DND-41 (cell line): ENCODE results near the gene ANGEL2.
"Not testable (repeated sequence)": the region's sequence is repeated elsewhere in the genome, so short reads cannot be mapped to it uniquely, and the experiment has no call there.

Experiments
- ATAC-seq: fragments of 200-7000 bp; cut with Tn5 transposase; 3 replicates; pipeline ENCODE4 v1.9.1; 2021; ENCODE audit warnings: low read depth; ENCODE audit not compliant: insufficient read depth
- DNase-seq: peaks from one replicate; pipeline ENCODE4 v3.0.0-alpha.2; 2020
- H2AFZ ChIP-seq: 2 replicates; pipeline ENCODE4 v1.6.0; 2012; ENCODE audit warnings: low read depth, low read length
- H3K27ac ChIP-seq: 2 replicates; pipeline ENCODE4 v1.5.1; 2012; ENCODE audit warnings: low read length, inconsistent platforms
- H3K27me3 ChIP-seq: fragments of 200-600 bp; sonication (generic); 2 replicates; pipeline ENCODE4 v1.6.0; 2012; ENCODE audit warnings: low read length, mild to moderate bottlenecking, inconsistent platforms; ENCODE audit not compliant: insufficient read depth, poor library complexity
- H3K36me3 ChIP-seq: 2 replicates; pipeline ENCODE4 v1.5.1; 2012; ENCODE audit warnings: low read length, inconsistent platforms; ENCODE audit not compliant: insufficient read depth
- H3K4me1 ChIP-seq: 2 replicates; pipeline ENCODE4 v1.5.1; 2012; ENCODE audit warnings: mild to moderate bottlenecking, low read length; ENCODE audit not compliant: insufficient read depth
- H3K4me2 ChIP-seq: 2 replicates; pipeline ENCODE4 v1.6.0; 2012; ENCODE audit warnings: mild to moderate bottlenecking, moderate library complexity, low read length, inconsistent platforms; ENCODE audit not compliant: insufficient read depth
- H3K4me3 ChIP-seq, 2 experiments: fragments of 200-600 bp in 1 of 2; shearing (Covaris generic) in 1 of 2; 2 replicates each; pipeline ENCODE4 v1.5.1; 2012 to 2016; ENCODE audit warnings: inconsistent platforms in 2 of 2, low read length in 2 of 2, mild to moderate bottlenecking in 2 of 2, low read depth in 1 of 2, moderate library complexity in 1 of 2
- H3K79me2 ChIP-seq: 2 replicates; pipeline ENCODE4 v1.6.0; 2012; ENCODE audit warnings: low read length, inconsistent platforms; ENCODE audit not compliant: insufficient read depth
- H3K9ac ChIP-seq: 2 replicates; pipeline ENCODE4 v1.6.0; 2012; ENCODE audit warnings: low read depth, mild to moderate bottlenecking, inconsistent platforms, low read length, moderate library complexity
- H3K9me3 ChIP-seq: 2 replicates; pipeline ENCODE4 v1.5.1; 2012; ENCODE audit warnings: low read length, moderate library complexity, mild to moderate bottlenecking, inconsistent platforms; ENCODE audit not compliant: insufficient read depth, severe bottlenecking
- H4K20me1 ChIP-seq: 2 replicates; pipeline ENCODE4 v1.6.0; 2012; ENCODE audit warnings: low read length; ENCODE audit not compliant: insufficient read depth
- EZH2 ChIP-seq: IDR thresholded peaks from 3 replicates; pipeline ENCODE4 v1.6.1; 2012; ENCODE audit warnings: borderline replicate concordance, low read depth, mild to moderate bottlenecking, moderate library complexity, low read length, inconsistent platforms; ENCODE audit not compliant: severe bottlenecking
- TF ChIP-seq, protein P1 (sequence below): IDR thresholded peaks from 2 replicates; pipeline ENCODE4 v1.5.1; 2012; ENCODE audit warnings: borderline replicate concordance, low read length, moderate library complexity, mild to moderate bottlenecking; ENCODE audit not compliant: poor library complexity, severe bottlenecking; ENCODE audit errors: extremely low read depth

The ANGEL2 gene

DNA sequence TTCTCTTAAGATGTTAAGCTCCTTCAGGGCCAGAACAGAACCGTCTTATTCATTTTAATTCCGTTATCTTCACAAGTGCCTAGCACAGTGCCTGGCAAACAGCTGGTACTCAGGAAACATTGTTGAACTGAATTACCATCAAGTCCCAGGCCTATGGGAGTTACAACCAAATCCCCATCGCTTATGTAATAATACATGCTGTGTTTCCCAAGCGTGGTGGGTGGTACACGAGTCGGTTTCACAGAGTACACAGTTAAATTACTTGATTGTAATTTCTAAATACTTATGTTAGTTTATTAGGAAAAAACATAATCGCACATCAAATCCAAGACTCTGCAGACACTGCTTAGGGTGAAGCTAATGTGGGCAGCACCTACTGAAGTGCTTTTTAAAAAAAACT is 1.0 kb downstream of the ANGEL2 start:
- Histone ChIP-seq H3K36me3 (peaks cover 24% of the 10 kb centered on the region; the same call in 1 of the 2 replicates), H3K79me2 (peaks cover 51% of the 10 kb centered on the region), H4K20me1 (no peaks in the 10 kb centered on the region), H3K9ac (peak overlapping the region; percentile 83), H3K4me2 (peak overlapping the region; percentile 84), H3K9me3 (no peaks in the 10 kb centered on the region), H3K27me3 (no peaks in the 10 kb centered on the region), H3K4me3 (peak overlapping the region; percentile 60 to 88; a peak in 3 of 4 replicates), H3K4me1 (peaks cover 27% of the 10 kb centered on the region), H3K27ac (peak overlapping the region; percentile 95), H2AFZ (peak overlapping the region; percentile 92)
- no peak for TF ChIP-seq EZH2
- TF ChIP-seq, protein P1, sequence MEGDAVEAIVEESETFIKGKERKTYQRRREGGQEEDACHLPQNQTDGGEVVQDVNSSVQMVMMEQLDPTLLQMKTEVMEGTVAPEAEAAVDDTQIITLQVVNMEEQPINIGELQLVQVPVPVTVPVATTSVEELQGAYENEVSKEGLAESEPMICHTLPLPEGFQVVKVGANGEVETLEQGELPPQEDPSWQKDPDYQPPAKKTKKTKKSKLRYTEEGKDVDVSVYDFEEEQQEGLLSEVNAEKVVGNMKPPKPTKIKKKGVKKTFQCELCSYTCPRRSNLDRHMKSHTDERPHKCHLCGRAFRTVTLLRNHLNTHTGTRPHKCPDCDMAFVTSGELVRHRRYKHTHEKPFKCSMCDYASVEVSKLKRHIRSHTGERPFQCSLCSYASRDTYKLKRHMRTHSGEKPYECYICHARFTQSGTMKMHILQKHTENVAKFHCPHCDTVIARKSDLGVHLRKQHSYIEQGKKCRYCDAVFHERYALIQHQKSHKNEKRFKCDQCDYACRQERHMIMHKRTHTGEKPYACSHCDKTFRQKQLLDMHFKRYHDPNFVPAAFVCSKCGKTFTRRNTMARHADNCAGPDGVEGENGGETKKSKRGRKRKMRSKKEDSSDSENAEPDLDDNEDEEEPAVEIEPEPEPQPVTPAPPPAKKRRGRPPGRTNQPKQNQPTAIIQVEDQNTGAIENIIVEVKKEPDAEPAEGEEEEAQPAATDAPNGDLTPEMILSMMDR, result no peak
- DNase-seq (no peak), ATAC-seq (no peak)

DNA sequence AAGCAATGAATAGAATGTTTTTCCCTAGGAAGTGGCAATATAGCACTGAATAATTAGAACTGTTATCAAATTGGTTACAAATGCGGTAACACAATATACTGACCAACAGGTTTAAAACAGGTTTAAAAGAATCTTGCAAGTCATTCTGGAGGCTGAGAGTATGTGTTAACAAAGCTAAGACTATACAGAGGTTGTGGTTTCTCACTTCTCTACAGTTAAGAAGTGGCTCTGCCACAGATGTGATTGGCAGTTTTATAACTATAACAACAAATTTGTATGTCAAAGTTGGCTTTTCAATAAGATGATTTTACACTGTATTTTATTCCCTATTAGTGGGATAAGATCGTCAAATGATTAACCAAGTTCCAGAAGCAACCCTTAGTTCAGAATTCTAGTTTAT is 7.1 kb downstream of the ANGEL2 start:
- ATAC-seq (peak; percentile 66; the same call in 1 of the 3 replicates), DNase-seq (no peak)
- no peaks in the 10 kb centered on the region for H3K27me3 ChIP-seq
- no peak overlapping the region for H3K4me3 ChIP-seq
- H3K27ac ChIP-seq, result no peak overlapping the region
- no peak overlapping the region for H3K4me2 ChIP-seq
- H2AFZ ChIP-seq, result no peak overlapping the region
- no peak for TF ChIP-seq EZH2
- TF ChIP-seq, protein P1, result no peak
- peaks cover 76% of the 10 kb centered on the region for H3K36me3 ChIP-seq
- H3K9ac ChIP-seq, result no peak overlapping the region
- H3K79me2 ChIP-seq, result peaks cover 41% of the 10 kb centered on the region
- H3K9me3 ChIP-seq, result no peaks in the 10 kb centered on the region
- H3K4me1 ChIP-seq, result peaks cover 7% of the 10 kb centered on the region
- no peaks in the 10 kb centered on the region for H4K20me1 ChIP-seq

DNA sequence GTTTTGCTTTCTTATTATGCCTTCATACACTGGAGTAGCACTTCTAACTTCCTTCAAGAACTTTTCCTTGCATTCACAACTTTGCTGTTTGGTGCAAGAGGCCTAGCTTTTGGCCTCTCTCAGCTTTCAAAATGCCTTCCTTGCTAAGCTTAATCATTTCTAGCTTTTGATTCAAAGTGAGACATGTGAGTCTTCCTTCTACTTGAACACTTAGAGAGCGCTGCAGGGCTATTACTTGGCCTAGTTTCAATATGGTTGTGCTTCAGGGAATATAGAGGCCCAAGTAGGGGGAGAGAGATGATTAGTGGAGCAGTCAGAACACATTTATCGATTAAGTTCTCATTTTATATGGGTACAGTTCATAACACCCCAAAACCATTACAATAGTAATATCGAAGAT is 12.4 kb downstream of the ANGEL2 start:
- Histone ChIP-seq H2AFZ (no peak overlapping the region), H3K9ac (no peak overlapping the region), H3K4me1 (no peaks in the 10 kb centered on the region), H4K20me1 (no peaks in the 10 kb centered on the region), H3K27ac (no peak overlapping the region), H3K4me3 (no peak overlapping the region), H3K27me3 (no peaks in the 10 kb centered on the region), H3K36me3 (peaks cover 62% of the 10 kb centered on the region), H3K4me2 (no peak overlapping the region), H3K9me3 (no peaks in the 10 kb centered on the region), H3K79me2 (no peaks in the 10 kb centered on the region)
- DNase-seq (no peak), ATAC-seq (no peak)
- no peak for TF ChIP-seq EZH2
- TF ChIP-seq, protein P1, result no peak

DNA sequence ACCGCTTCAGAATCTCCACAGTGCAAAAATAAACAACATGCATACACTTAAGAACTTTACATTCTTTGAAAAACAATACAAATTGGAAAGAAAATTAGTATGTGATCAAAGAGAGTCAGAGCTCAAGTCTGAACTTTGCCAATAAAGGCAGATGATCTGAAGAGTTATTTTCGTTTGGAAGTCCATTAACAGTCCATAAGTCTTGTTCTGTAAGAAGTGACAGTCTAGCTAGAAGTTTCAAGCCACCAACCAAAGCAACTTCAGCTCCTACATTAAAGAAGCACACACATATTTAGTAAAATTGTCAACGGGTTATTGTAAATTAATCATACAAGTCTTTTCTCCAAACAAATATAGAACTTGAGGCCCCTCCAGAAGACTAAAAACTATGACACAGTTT is 20.7 kb downstream of the ANGEL2 start:
- no peak overlapping the region for H2AFZ ChIP-seq
- H3K9ac ChIP-seq, result no peak overlapping the region
- no peak for DNase-seq
- H3K4me1 ChIP-seq, result no peaks in the 10 kb centered on the region
- ATAC-seq, result no peak
- H3K79me2 ChIP-seq, result no peaks in the 10 kb centered on the region
- no peak overlapping the region for H3K27ac ChIP-seq
- H4K20me1 ChIP-seq, result no peaks in the 10 kb centered on the region
- no peak overlapping the region for H3K4me3 ChIP-seq
- no peak overlapping the region for H3K4me2 ChIP-seq
- H3K9me3 ChIP-seq, result no peaks in the 10 kb centered on the region
- no peaks in the 10 kb centered on the region for H3K27me3 ChIP-seq
- peaks cover 37% of the 10 kb centered on the region for H3K36me3 ChIP-seq
- TF ChIP-seq EZH2, result no peak
- TF ChIP-seq, protein P1, result no peak

DNA sequence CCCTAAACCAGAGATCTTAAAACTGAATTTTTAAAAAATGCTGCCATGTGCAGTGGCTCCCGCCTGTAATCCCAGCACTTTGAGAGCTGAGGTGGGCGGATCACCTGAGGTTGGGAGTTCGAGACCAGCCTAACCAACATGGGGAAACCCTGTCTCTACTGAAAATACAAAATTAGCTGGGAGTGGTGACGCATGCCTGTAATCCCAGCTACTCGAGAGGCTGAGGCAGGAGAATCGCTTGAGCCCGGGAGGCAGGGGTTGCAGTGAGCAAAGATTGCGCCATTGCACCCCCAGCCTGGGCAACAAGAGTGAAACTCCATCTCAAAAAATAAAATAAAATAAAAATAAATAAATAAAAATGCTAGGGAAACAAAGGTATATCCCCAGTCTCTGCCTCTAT is 21.7 kb downstream of the ANGEL2 start:
- DNase-seq, H3K4me3 ChIP-seq, H2AFZ ChIP-seq, H3K9ac ChIP-seq, H3K27me3 ChIP-seq, H3K9me3 ChIP-seq, ATAC-seq, H4K20me1 ChIP-seq, H3K27ac ChIP-seq, H3K79me2 ChIP-seq, H3K4me1 ChIP-seq, H3K4me2 ChIP-seq: not testable (repeated sequence)
- H3K36me3 ChIP-seq, result peaks cover 33% of the 10 kb centered on the region
